Kidney epithelial cell (primary cell): ENCODE results near the gene MASTL. TPM values are rescaled to one million over a fixed set of nuclear protein-coding genes. Genes with fewer than 3 reads are reported as not detected.

Experiments
- DNase-seq: peaks from one replicate; pipeline ENCODE4 v3.0.0-alpha.2; 2010; ENCODE audit warnings: low read depth
- H3K27me3 ChIP-seq: 2 replicates; pipeline ENCODE4 v1.6.0; 2011; ENCODE audit warnings: low read length; ENCODE audit not compliant: control insufficient read depth, insufficient read depth
- H3K36me3 ChIP-seq: 2 replicates; pipeline ENCODE4 v1.5.1; 2011; ENCODE audit warnings: low read length; ENCODE audit not compliant: control insufficient read depth, insufficient read depth
- H3K4me3 ChIP-seq: 2 replicates; pipeline ENCODE4 v1.5.1; 2011; ENCODE audit warnings: low read depth, mild to moderate bottlenecking, control low read depth, low read length
- CTCF ChIP-seq: IDR thresholded peaks from 2 replicates; pipeline ENCODE4 v1.5.1; 2011; ENCODE audit warnings: mild to moderate bottlenecking, moderate library complexity, low read length, control low read depth, inconsistent platforms; ENCODE audit not compliant: insufficient read depth, poor library complexity, severe bottlenecking
- total RNA-seq: library from RNA; depleted of rRNA; stranded (reverse); fragments of >200 nt; gene quantifications from 2 replicates; pipeline ENCODE4 v1.2.3, GENCODE V29; 2015

Gene MASTL
- total RNA-seq, 1 donor from 2014 or later = 11.0 TPM

GRCh38 chr10:27225642-27226257 lies 70.6 kb downstream of the MASTL start:
- H3K36me3 ChIP-seq = no peaks in the 10 kb centered on the region
- H3K4me3 ChIP-seq = no peak overlapping the region
- H3K27me3 ChIP-seq = no peaks in the 10 kb centered on the region
- TF ChIP-seq CTCF = no peak
- DNase-seq = no peak

- Histone ChIP-seq H3K27me3 (no peaks in the 10 kb centered on the region), H3K36me3 (no peaks in the 10 kb centered on the region), H3K4me3 (no peak overlapping the region)
- no peak for TF ChIP-seq CTCF
- DNase-seq = no peak
Observed at GRCh38 chr10:27230022-27230421, 74.9 kb downstream of the MASTL start.

- no peaks in the 10 kb centered on the region for H3K36me3 ChIP-seq
- no peak overlapping the region for H3K4me3 ChIP-seq
- no peaks in the 10 kb centered on the region for H3K27me3 ChIP-seq
- no peak for TF ChIP-seq CTCF
- no peak for DNase-seq
Observed at GRCh38 chr10:27235706-27236105, 80.6 kb downstream of the MASTL start.

Other genes with a start within 250 kb of the MASTL start
- 4.5 and 6.1 TPM in 2 replicates for gene ANKRD26, start 54.9 kb upstream of the MASTL start, total RNA-seq
- gene YME1L1, start 968 bp upstream of the MASTL start, total RNA-seq = 73.3 and 80.8 TPM in 2 replicates
- gene ACBD5, start 85.4 kb downstream of the MASTL start, total RNA-seq = 24.6 and 27.9 TPM in 2 replicates